ENCODE results near the gene RIGI. TPM values are rescaled to one million over a fixed set of nuclear protein-coding genes. Genes with fewer than 3 reads are reported as not detected.

Gene RIGI
- total and polyA plus RNA-seq, 2 of the 13 experiments (the other 11 are each of a cell fraction or from before 2014, with no cell fraction given): 3.0 to 8.2 TPM

GRCh38 chr9:32550562-32551275 is 24.7 kb upstream of the RIGI start (continued):
- TF ChIP-seq ZNF646 (CRISPR knock-in tag; IDR thresholded peaks at IDR 0.05): no peak
- TF ChIP-seq ZBTB10 (CRISPR knock-in tag; IDR thresholded peaks at IDR 0.05; ENCODE audit: borderline replicate concordance): no peak
- TF ChIP-seq KMT2B (CRISPR knock-in tag; IDR thresholded peaks at IDR 0.05): peak; percentile 88
- TF ChIP-seq MAX (IDR thresholded peaks at IDR 0.05): peak; percentile 72
- no peak for TF ChIP-seq THAP8 (CRISPR knock-in tag; IDR thresholded peaks at IDR 0.05; ENCODE audit: borderline replicate concordance)
- TF ChIP-seq ZBTB39 (CRISPR knock-in tag; IDR thresholded peaks at IDR 0.05): peak; percentile 70; the same call in 1 of the 2 replicates
- TF ChIP-seq TAF1 (CRISPR knock-in tag; IDR thresholded peaks at IDR 0.05): peak; percentile 60; the same call in 1 of the 2 replicates
- peak; percentile 31; the same call in 1 of the 2 replicates for TF ChIP-seq ELF3 (CRISPR knock-in tag; IDR thresholded peaks at IDR 0.05)
- peak; percentile 8; the same call in 1 of the 2 replicates for TF ChIP-seq ZNF652 (CRISPR knock-in tag; IDR thresholded peaks at IDR 0.05; ENCODE audit: borderline replicate concordance, low read depth)
- TF ChIP-seq ZNF468 (CRISPR knock-in tag; IDR thresholded peaks at IDR 0.05): no peak
- no peak for TF ChIP-seq FOXP1 (IDR thresholded peaks at IDR 0.05)
- TF ChIP-seq FOXP1 (CRISPR knock-in tag; IDR thresholded peaks at IDR 0.05): peak; percentile 57
- TF ChIP-seq ZNF788 (CRISPR knock-in tag; IDR thresholded peaks at IDR 0.05; ENCODE audit: borderline replicate concordance): peak; percentile 37; the same call in 1 of the 2 replicates
- peak; percentile 95 for TF ChIP-seq UBTF (CRISPR knock-in tag; IDR thresholded peaks at IDR 0.05)

All from HepG2 (cell line).